Liver (tissue), 9 donors: ENCODE data around the gene NCS1. TPM values are rescaled to one million over a fixed set of nuclear protein-coding genes. Genes with fewer than 3 reads are reported as not detected.

Experiments used
- DNase-seq: peaks from one replicate; pipeline ENCODE4 v3.0.0-alpha.2; 2017; ENCODE audit warnings: low spot score
- H3K27ac ChIP-seq, 2 donors: one replicate each; pipeline ENCODE4 v1.7.0; 2013; ENCODE audit warnings: inconsistent platforms in 2 of 2, low read length in 2 of 2, control low read depth in 1 of 2, low read depth in 1 of 2, mild to moderate bottlenecking in 1 of 2
- H3K27me3 ChIP-seq, 4 donors: one replicate each; pipeline versions ENCODE4 v1.6.1 to v1.7.0; 2013; ENCODE audit warnings: low read length in 3 of 4, inconsistent platforms in 1 of 4, mild to moderate bottlenecking in 1 of 4, moderate library complexity in 1 of 4; ENCODE audit not compliant: control insufficient read depth in 4 of 4, insufficient read depth in 4 of 4
- H3K36me3 ChIP-seq, 4 donors: one replicate each; pipeline versions ENCODE4 v1.6.1 to v1.7.0; 2013; ENCODE audit warnings: low read length in 3 of 4, mild to moderate bottlenecking in 3 of 4, low read depth in 1 of 4, moderate library complexity in 1 of 4; ENCODE audit not compliant: control insufficient read depth in 4 of 4, insufficient read depth in 3 of 4
- H3K4me1 ChIP-seq, 4 donors: one replicate each; pipeline versions ENCODE4 v1.6.1 to v1.7.0; 2013; ENCODE audit warnings: low read length in 3 of 4, mild to moderate bottlenecking in 3 of 4, moderate library complexity in 1 of 4; ENCODE audit not compliant: control insufficient read depth in 4 of 4, insufficient read depth in 4 of 4
- H3K4me3 ChIP-seq, 3 donors: one replicate each; pipeline versions ENCODE4 v1.6.1 to v1.7.0; 2013; ENCODE audit warnings: low read length in 3 of 3, control low read depth in 1 of 3, low read depth in 1 of 3, mild to moderate bottlenecking in 1 of 3
- H3K9ac ChIP-seq, 2 donors: one replicate each; pipeline ENCODE4 v1.7.0; 2013; ENCODE audit warnings: low read length in 2 of 2, mild to moderate bottlenecking in 2 of 2, moderate library complexity in 2 of 2, control low read depth in 1 of 2, low read depth in 1 of 2
- H3K9me3 ChIP-seq, 4 donors: one replicate each; pipeline versions ENCODE4 v1.6.1 to v1.7.0; 2013; ENCODE audit warnings: low read length in 3 of 4; ENCODE audit not compliant: control insufficient read depth in 4 of 4
- EGR1 ChIP-seq, 2 donors: IDR thresholded peaks; 2 replicates each; pipeline ENCODE4 v1.6.1; 2016 to 2018; ENCODE audit warnings: antibody characterized with exemption in 2 of 2, low read depth in 2 of 2
- FOXA1 ChIP-seq: IDR thresholded peaks from 2 replicates; pipeline ENCODE4 v1.6.1; 2016; ENCODE audit warnings: antibody characterized with exemption
- FOXA2 ChIP-seq: IDR thresholded peaks from 2 replicates; pipeline ENCODE4 v1.6.1; 2016; ENCODE audit warnings: antibody characterized with exemption
- GABPA ChIP-seq, 2 donors: IDR thresholded peaks in 1 of 2; conservative IDR thresholded peaks in 1 of 2; 2 replicates each; pipeline ENCODE4 v1.6.1; 2016; ENCODE audit warnings: antibody characterized with exemption in 2 of 2, mild to moderate bottlenecking in 1 of 2, moderate library complexity in 1 of 2
- HNF4A ChIP-seq, 2 donors: conservative IDR thresholded peaks; 2 replicates each; pipeline ENCODE4 v1.6.1; 2016; ENCODE audit warnings: antibody characterized with exemption in 2 of 2, mild to moderate bottlenecking in 2 of 2
- HNF4G ChIP-seq: IDR thresholded peaks from 2 replicates; pipeline ENCODE4 v1.6.1; 2016; ENCODE audit warnings: antibody characterized with exemption
- JUND ChIP-seq, 2 donors: IDR thresholded peaks; 2 replicates each; pipeline ENCODE4 v1.6.1; 2016; ENCODE audit warnings: antibody characterized with exemption in 2 of 2
- NR2F2 ChIP-seq: IDR thresholded peaks from 2 replicates; pipeline ENCODE4 v1.6.1; 2016; ENCODE audit warnings: antibody characterized with exemption
- RAD21 ChIP-seq, 2 donors: IDR thresholded peaks; 2 replicates each; pipeline ENCODE4 v1.6.1; 2016; ENCODE audit warnings: antibody characterized with exemption in 2 of 2, mild to moderate bottlenecking in 2 of 2
- RXRA ChIP-seq, 2 donors: IDR thresholded peaks; 2 replicates each; pipeline ENCODE4 v1.6.1; 2017 to 2018; ENCODE audit warnings: antibody characterized with exemption in 2 of 2, mild to moderate bottlenecking in 1 of 2
- SP1 ChIP-seq: IDR thresholded peaks from 2 replicates; pipeline ENCODE4 v1.6.1; 2018; ENCODE audit warnings: antibody characterized with exemption, mild to moderate bottlenecking
- TAF1 ChIP-seq: conservative IDR thresholded peaks from 2 replicates; pipeline ENCODE4 v1.6.1; 2016; ENCODE audit warnings: antibody characterized with exemption, mild to moderate bottlenecking
- YY1 ChIP-seq: IDR thresholded peaks from 2 replicates; pipeline ENCODE4 v1.6.1; 2016; ENCODE audit warnings: antibody characterized with exemption, mild to moderate bottlenecking
- whole genome bisulfite sequencing: extraction: QIAGEN DNeasy Blood & Tissue Kit; methylation state at CpG from one replicate; pipeline ENCODE4 v1.1.7; 2013; 5-methylcytosine and 5-hydroxymethylcytosine counted together
- polyA plus RNA-seq, 2 donors: library from polyadenylated mRNA; stranded (reverse) in 1 of 2; unstranded in 1 of 2; fragments of 200-250 nt in 1 of 2; fragments of >200 nt in 1 of 2; fragmentation: Nextera tagmentation in 1 of 2; extraction: Ambion mirVana in 1 of 2; gene quantifications; one replicate each; pipeline versions ENCODE4 v1.2.1 to v1.2.3, GENCODE V29; 2013 to 2015
- total RNA-seq, 2 donors: library from RNA; depleted of rRNA; stranded (reverse); fragments of >200 nt; gene quantifications; one replicate each; pipeline ENCODE4 v1.2.3, GENCODE V29; 2014
- TF ChIP-seq, protein P1 (sequence below): IDR thresholded peaks from 2 replicates; pipeline ENCODE4 v1.6.1; 2016; ENCODE audit warnings: antibody characterized with exemption
- TF ChIP-seq, protein P2 (sequence below): IDR thresholded peaks from 2 replicates; pipeline ENCODE4 v1.6.1; 2016; ENCODE audit warnings: antibody characterized with exemption
- TF ChIP-seq, protein P3 (sequence below): IDR thresholded peaks from 2 replicates; pipeline ENCODE4 v1.6.1; 2016; ENCODE audit warnings: antibody characterized with exemption, mild to moderate bottlenecking
- TF ChIP-seq, protein P4 (sequence below): fragments of 150-350 bp; IDR thresholded peaks from 2 replicates; pipeline ENCODE4 v1.5.1; 2017; ENCODE audit warnings: improper control_type of control experiment, low read depth, low read length; ENCODE audit not compliant: missing input control
- TF ChIP-seq, protein P5 (sequence below): IDR thresholded peaks from 2 replicates; pipeline ENCODE4 v1.6.1; 2016; ENCODE audit warnings: antibody characterized with exemption
- donor health status: healthy.
- donor health status: healthy.
- donor health status: healthy.
- donor health status: healthy.
- donor health status: healthy.

The NCS1 gene
- total and polyA plus RNA-seq, 4 donors, result 0.35 to 2.5 (median 1.2) TPM

DNA sequence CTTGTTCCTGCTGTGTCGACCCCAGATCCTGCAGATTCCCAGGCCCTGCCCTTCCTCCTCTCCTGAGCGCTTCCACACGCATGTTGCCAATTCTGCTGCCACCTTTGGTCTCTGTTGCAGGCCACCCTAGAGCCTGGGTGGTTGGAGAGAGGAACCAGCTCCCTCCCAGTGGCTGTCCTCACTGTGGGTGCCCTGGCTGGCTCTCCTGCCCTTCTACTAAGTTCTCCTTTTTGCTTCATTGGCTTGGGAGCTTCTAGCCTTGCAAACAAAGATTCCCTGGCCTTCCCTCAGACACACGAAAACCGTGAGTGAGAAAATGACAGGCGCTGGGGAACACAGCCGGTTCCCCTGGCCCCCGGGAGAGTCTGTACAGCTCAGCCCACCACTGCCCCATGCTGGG is 14.2 kb upstream of the NCS1 start:
- no peak overlapping the region for H3K4me3 ChIP-seq
- no peaks in the 10 kb centered on the region for H3K27me3 ChIP-seq
- no peak overlapping the region for H3K27ac ChIP-seq
- TF ChIP-seq HNF4G (no peak), JUND (IDR thresholded peaks at IDR 0.05) (no peak), NR2F2 (no peak), TAF1 (no peak), RXRA (IDR thresholded peaks at IDR 0.05) (no peak), SP1 (no peak), GABPA (IDR thresholded peaks at IDR 0.05 in 1 of 2, conservative IDR thresholded peaks at IDR 0.05 in 1 of 2) (no peak), RAD21 (IDR thresholded peaks at IDR 0.05) (no peak), EGR1 (IDR thresholded peaks at IDR 0.05; ENCODE audit: low read depth in 2 of 2) (no peak), HNF4A (conservative IDR thresholded peaks at IDR 0.05) (no peak), YY1 (no peak), FOXA2 (no peak), FOXA1 (no peak)
- TF ChIP-seq, protein P1, sequence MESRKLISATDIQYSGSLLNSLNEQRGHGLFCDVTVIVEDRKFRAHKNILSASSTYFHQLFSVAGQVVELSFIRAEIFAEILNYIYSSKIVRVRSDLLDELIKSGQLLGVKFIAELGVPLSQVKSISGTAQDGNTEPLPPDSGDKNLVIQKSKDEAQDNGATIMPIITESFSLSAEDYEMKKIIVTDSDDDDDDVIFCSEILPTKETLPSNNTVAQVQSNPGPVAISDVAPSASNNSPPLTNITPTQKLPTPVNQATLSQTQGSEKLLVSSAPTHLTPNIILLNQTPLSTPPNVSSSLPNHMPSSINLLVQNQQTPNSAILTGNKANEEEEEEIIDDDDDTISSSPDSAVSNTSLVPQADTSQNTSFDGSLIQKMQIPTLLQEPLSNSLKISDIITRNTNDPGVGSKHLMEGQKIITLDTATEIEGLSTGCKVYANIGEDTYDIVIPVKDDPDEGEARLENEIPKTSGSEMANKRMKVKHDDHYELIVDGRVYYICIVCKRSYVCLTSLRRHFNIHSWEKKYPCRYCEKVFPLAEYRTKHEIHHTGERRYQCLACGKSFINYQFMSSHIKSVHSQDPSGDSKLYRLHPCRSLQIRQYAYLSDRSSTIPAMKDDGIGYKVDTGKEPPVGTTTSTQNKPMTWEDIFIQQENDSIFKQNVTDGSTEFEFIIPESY, result no peak
- TF ChIP-seq, protein P2, sequence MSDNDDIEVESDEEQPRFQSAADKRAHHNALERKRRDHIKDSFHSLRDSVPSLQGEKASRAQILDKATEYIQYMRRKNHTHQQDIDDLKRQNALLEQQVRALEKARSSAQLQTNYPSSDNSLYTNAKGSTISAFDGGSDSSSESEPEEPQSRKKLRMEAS, result no peak
- TF ChIP-seq, protein P3, sequence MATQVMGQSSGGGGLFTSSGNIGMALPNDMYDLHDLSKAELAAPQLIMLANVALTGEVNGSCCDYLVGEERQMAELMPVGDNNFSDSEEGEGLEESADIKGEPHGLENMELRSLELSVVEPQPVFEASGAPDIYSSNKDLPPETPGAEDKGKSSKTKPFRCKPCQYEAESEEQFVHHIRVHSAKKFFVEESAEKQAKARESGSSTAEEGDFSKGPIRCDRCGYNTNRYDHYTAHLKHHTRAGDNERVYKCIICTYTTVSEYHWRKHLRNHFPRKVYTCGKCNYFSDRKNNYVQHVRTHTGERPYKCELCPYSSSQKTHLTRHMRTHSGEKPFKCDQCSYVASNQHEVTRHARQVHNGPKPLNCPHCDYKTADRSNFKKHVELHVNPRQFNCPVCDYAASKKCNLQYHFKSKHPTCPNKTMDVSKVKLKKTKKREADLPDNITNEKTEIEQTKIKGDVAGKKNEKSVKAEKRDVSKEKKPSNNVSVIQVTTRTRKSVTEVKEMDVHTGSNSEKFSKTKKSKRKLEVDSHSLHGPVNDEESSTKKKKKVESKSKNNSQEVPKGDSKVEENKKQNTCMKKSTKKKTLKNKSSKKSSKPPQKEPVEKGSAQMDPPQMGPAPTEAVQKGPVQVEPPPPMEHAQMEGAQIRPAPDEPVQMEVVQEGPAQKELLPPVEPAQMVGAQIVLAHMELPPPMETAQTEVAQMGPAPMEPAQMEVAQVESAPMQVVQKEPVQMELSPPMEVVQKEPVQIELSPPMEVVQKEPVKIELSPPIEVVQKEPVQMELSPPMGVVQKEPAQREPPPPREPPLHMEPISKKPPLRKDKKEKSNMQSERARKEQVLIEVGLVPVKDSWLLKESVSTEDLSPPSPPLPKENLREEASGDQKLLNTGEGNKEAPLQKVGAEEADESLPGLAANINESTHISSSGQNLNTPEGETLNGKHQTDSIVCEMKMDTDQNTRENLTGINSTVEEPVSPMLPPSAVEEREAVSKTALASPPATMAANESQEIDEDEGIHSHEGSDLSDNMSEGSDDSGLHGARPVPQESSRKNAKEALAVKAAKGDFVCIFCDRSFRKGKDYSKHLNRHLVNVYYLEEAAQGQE, result no peak
- TF ChIP-seq, protein P4, sequence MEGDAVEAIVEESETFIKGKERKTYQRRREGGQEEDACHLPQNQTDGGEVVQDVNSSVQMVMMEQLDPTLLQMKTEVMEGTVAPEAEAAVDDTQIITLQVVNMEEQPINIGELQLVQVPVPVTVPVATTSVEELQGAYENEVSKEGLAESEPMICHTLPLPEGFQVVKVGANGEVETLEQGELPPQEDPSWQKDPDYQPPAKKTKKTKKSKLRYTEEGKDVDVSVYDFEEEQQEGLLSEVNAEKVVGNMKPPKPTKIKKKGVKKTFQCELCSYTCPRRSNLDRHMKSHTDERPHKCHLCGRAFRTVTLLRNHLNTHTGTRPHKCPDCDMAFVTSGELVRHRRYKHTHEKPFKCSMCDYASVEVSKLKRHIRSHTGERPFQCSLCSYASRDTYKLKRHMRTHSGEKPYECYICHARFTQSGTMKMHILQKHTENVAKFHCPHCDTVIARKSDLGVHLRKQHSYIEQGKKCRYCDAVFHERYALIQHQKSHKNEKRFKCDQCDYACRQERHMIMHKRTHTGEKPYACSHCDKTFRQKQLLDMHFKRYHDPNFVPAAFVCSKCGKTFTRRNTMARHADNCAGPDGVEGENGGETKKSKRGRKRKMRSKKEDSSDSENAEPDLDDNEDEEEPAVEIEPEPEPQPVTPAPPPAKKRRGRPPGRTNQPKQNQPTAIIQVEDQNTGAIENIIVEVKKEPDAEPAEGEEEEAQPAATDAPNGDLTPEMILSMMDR, result no peak
- TF ChIP-seq, protein P5, sequence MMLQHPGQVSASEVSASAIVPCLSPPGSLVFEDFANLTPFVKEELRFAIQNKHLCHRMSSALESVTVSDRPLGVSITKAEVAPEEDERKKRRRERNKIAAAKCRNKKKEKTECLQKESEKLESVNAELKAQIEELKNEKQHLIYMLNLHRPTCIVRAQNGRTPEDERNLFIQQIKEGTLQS, result no peak
- no peaks in the 10 kb centered on the region for H3K36me3 ChIP-seq
- H3K4me1 ChIP-seq, result peaks cover 1 to 7% (median 4%) of the 10 kb centered on the region in 4 donors
- H3K9ac ChIP-seq, result no peak overlapping the region
- DNase-seq, result no peak
- WGBS, result 93% methylated on average over 8 of the region's 8 CpGs
- H3K9me3 ChIP-seq, result no peaks in the 10 kb centered on the region
